Liver (tissue), 9 donors: ENCODE data around the gene CTAG1A. TPM values are rescaled to one million over a fixed set of nuclear protein-coding genes. Genes with fewer than 3 reads are reported as not detected.
A peak's percentile ranks its signal among the peaks of the same experiment; 100 is the strongest.
"Not testable (repeated sequence)": the region's sequence is repeated elsewhere in the genome, so short reads cannot be mapped to it uniquely, and the experiment has no call there.

Experiments used
- DNase-seq: peaks from one replicate; pipeline ENCODE4 v3.0.0-alpha.2; 2017; ENCODE audit warnings: low spot score
- H3K27ac ChIP-seq, 2 donors: one replicate each; pipeline ENCODE4 v1.7.0; 2013; ENCODE audit warnings: inconsistent platforms in 2 of 2, low read length in 2 of 2, control low read depth in 1 of 2, low read depth in 1 of 2, mild to moderate bottlenecking in 1 of 2
- H3K27me3 ChIP-seq, 4 donors: one replicate each; pipeline versions ENCODE4 v1.6.1 to v1.7.0; 2013; ENCODE audit warnings: low read length in 3 of 4, inconsistent platforms in 1 of 4, mild to moderate bottlenecking in 1 of 4, moderate library complexity in 1 of 4; ENCODE audit not compliant: control insufficient read depth in 4 of 4, insufficient read depth in 4 of 4
- H3K36me3 ChIP-seq, 4 donors: one replicate each; pipeline versions ENCODE4 v1.6.1 to v1.7.0; 2013; ENCODE audit warnings: low read length in 3 of 4, mild to moderate bottlenecking in 3 of 4, low read depth in 1 of 4, moderate library complexity in 1 of 4; ENCODE audit not compliant: control insufficient read depth in 4 of 4, insufficient read depth in 3 of 4
- H3K4me1 ChIP-seq, 4 donors: one replicate each; pipeline versions ENCODE4 v1.6.1 to v1.7.0; 2013; ENCODE audit warnings: low read length in 3 of 4, mild to moderate bottlenecking in 3 of 4, moderate library complexity in 1 of 4; ENCODE audit not compliant: control insufficient read depth in 4 of 4, insufficient read depth in 4 of 4
- H3K4me3 ChIP-seq, 3 donors: one replicate each; pipeline versions ENCODE4 v1.6.1 to v1.7.0; 2013; ENCODE audit warnings: low read length in 3 of 3, control low read depth in 1 of 3, low read depth in 1 of 3, mild to moderate bottlenecking in 1 of 3
- H3K9ac ChIP-seq, 2 donors: one replicate each; pipeline ENCODE4 v1.7.0; 2013; ENCODE audit warnings: low read length in 2 of 2, mild to moderate bottlenecking in 2 of 2, moderate library complexity in 2 of 2, control low read depth in 1 of 2, low read depth in 1 of 2
- H3K9me3 ChIP-seq, 4 donors: one replicate each; pipeline versions ENCODE4 v1.6.1 to v1.7.0; 2013; ENCODE audit warnings: low read length in 3 of 4; ENCODE audit not compliant: control insufficient read depth in 4 of 4
- EGR1 ChIP-seq, 2 donors: IDR thresholded peaks; 2 replicates each; pipeline ENCODE4 v1.6.1; 2016 to 2018; ENCODE audit warnings: antibody characterized with exemption in 2 of 2, low read depth in 2 of 2
- FOXA1 ChIP-seq: IDR thresholded peaks from 2 replicates; pipeline ENCODE4 v1.6.1; 2016; ENCODE audit warnings: antibody characterized with exemption
- FOXA2 ChIP-seq: IDR thresholded peaks from 2 replicates; pipeline ENCODE4 v1.6.1; 2016; ENCODE audit warnings: antibody characterized with exemption
- GABPA ChIP-seq, 2 donors: IDR thresholded peaks in 1 of 2; conservative IDR thresholded peaks in 1 of 2; 2 replicates each; pipeline ENCODE4 v1.6.1; 2016; ENCODE audit warnings: antibody characterized with exemption in 2 of 2, mild to moderate bottlenecking in 1 of 2, moderate library complexity in 1 of 2
- HNF4A ChIP-seq, 2 donors: conservative IDR thresholded peaks; 2 replicates each; pipeline ENCODE4 v1.6.1; 2016; ENCODE audit warnings: antibody characterized with exemption in 2 of 2, mild to moderate bottlenecking in 2 of 2
- HNF4G ChIP-seq: IDR thresholded peaks from 2 replicates; pipeline ENCODE4 v1.6.1; 2016; ENCODE audit warnings: antibody characterized with exemption
- NR2F2 ChIP-seq: IDR thresholded peaks from 2 replicates; pipeline ENCODE4 v1.6.1; 2016; ENCODE audit warnings: antibody characterized with exemption
- RAD21 ChIP-seq, 2 donors: IDR thresholded peaks; 2 replicates each; pipeline ENCODE4 v1.6.1; 2016; ENCODE audit warnings: antibody characterized with exemption in 2 of 2, mild to moderate bottlenecking in 2 of 2
- RXRA ChIP-seq, 2 donors: IDR thresholded peaks; 2 replicates each; pipeline ENCODE4 v1.6.1; 2017 to 2018; ENCODE audit warnings: antibody characterized with exemption in 2 of 2, mild to moderate bottlenecking in 1 of 2
- SP1 ChIP-seq: IDR thresholded peaks from 2 replicates; pipeline ENCODE4 v1.6.1; 2018; ENCODE audit warnings: antibody characterized with exemption, mild to moderate bottlenecking
- TAF1 ChIP-seq: conservative IDR thresholded peaks from 2 replicates; pipeline ENCODE4 v1.6.1; 2016; ENCODE audit warnings: antibody characterized with exemption, mild to moderate bottlenecking
- WGBS: extraction: QIAGEN DNeasy Blood & Tissue Kit; methylation state at CpG from one replicate; pipeline ENCODE4 v1.1.7; 2013; 5-methylcytosine and 5-hydroxymethylcytosine counted together
- polyA plus RNA-seq, 2 donors: library from polyadenylated mRNA; stranded (reverse) in 1 of 2; unstranded in 1 of 2; fragments of 200-250 nt in 1 of 2; fragments of >200 nt in 1 of 2; fragmentation: Nextera tagmentation in 1 of 2; extraction: Ambion mirVana in 1 of 2; gene quantifications; one replicate each; pipeline versions ENCODE4 v1.2.1 to v1.2.3, GENCODE V29; 2013 to 2015
- total RNA-seq, 2 donors: library from RNA; depleted of rRNA; stranded (reverse); fragments of >200 nt; gene quantifications; one replicate each; pipeline ENCODE4 v1.2.3, GENCODE V29; 2014
- TF ChIP-seq, protein P1 (sequence below): IDR thresholded peaks from 2 replicates; pipeline ENCODE4 v1.6.1; 2016; ENCODE audit warnings: antibody characterized with exemption
- TF ChIP-seq, protein P2 (sequence below): fragments of 150-350 bp; IDR thresholded peaks from 2 replicates; pipeline ENCODE4 v1.5.1; 2017; ENCODE audit warnings: improper control_type of control experiment, low read depth, low read length; ENCODE audit not compliant: missing input control
- TF ChIP-seq, protein P3 (sequence below): IDR thresholded peaks from 2 replicates; pipeline ENCODE4 v1.6.1; 2016; ENCODE audit warnings: antibody characterized with exemption
- TF ChIP-seq, protein P4 (sequence below): IDR thresholded peaks from 2 replicates; pipeline ENCODE4 v1.6.1; 2016; ENCODE audit warnings: antibody characterized with exemption
- TF ChIP-seq, protein P5 (sequence below): IDR thresholded peaks from 2 replicates; pipeline ENCODE4 v1.6.1; 2016; ENCODE audit warnings: antibody characterized with exemption, mild to moderate bottlenecking
- donor health status: healthy.
- donor health status: healthy.
- donor health status: healthy.
- donor health status: healthy.
- donor health status: healthy.

CTAG1A gene
- total and polyA plus RNA-seq, 4 donors = not detected

DNA sequence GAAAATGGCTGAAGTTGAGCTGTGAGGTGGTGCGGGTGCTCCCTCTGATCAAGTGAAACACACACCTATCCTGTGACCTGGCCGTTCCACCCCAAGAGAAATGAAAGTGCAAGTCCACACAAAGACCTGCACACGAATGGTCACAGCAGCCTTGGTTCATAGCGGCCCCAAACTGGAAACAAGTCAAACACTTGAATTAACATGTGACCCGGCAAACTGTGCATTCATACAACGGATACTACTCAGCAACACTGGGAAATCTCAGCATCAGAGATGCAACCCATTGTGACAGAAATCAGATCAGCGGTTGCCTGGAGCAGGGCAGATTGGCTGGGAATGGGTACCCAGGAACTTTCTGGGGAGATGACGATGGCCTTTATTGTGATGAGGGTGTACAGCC, 45.9 kb upstream of the CTAG1A start:
- no peaks in the 10 kb centered on the region for H3K9me3 ChIP-seq
- H3K36me3 ChIP-seq = no peaks in the 10 kb centered on the region
- no peak overlapping the region for H3K27ac ChIP-seq
- no peak overlapping the region for H3K9ac ChIP-seq
- no peaks in the 10 kb centered on the region for H3K27me3 ChIP-seq
- peaks cover 4 to 26% (median 17%) of the 10 kb centered on the region in 4 donors for H3K4me1 ChIP-seq
- 77% methylated on average over 8 of the region's 8 CpGs for WGBS
- H3K4me3 ChIP-seq = no peak overlapping the region
- DNase-seq = no peak
- TF ChIP-seq NR2F2 (no peak), SP1 (no peak), FOXA1 (no peak), GABPA (IDR thresholded peaks at IDR 0.05 in 1 of 2, conservative IDR thresholded peaks at IDR 0.05 in 1 of 2) (no peak), EGR1 (IDR thresholded peaks at IDR 0.05; ENCODE audit: low read depth in 2 of 2) (no peak), HNF4G (no peak), FOXA2 (no peak)
- TF ChIP-seq, protein P1, sequence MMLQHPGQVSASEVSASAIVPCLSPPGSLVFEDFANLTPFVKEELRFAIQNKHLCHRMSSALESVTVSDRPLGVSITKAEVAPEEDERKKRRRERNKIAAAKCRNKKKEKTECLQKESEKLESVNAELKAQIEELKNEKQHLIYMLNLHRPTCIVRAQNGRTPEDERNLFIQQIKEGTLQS = no peak
- TF ChIP-seq, protein P2, sequence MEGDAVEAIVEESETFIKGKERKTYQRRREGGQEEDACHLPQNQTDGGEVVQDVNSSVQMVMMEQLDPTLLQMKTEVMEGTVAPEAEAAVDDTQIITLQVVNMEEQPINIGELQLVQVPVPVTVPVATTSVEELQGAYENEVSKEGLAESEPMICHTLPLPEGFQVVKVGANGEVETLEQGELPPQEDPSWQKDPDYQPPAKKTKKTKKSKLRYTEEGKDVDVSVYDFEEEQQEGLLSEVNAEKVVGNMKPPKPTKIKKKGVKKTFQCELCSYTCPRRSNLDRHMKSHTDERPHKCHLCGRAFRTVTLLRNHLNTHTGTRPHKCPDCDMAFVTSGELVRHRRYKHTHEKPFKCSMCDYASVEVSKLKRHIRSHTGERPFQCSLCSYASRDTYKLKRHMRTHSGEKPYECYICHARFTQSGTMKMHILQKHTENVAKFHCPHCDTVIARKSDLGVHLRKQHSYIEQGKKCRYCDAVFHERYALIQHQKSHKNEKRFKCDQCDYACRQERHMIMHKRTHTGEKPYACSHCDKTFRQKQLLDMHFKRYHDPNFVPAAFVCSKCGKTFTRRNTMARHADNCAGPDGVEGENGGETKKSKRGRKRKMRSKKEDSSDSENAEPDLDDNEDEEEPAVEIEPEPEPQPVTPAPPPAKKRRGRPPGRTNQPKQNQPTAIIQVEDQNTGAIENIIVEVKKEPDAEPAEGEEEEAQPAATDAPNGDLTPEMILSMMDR = no peak

DNA sequence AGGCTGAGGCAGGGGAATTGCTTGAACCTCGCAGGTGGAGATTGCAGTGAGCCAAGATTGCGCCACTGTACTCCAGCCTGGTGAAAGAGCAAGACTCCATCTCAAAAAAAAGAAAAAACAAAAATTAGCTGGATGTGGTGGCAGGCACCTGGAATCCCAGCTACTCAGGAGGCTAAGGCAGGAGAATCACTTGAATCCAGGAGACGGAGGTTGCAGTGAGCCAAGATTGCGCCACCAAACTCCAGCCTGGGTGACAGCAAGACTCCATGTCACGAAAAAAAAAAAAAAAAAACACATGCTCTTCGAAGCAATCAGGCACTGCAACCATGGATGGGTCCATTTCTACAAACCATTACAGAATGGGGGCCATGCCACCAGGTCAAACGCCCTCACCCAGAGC, 44.6 kb upstream of the CTAG1A start:
- not testable (repeated sequence) for H3K9me3 ChIP-seq, DNase-seq, H3K9ac ChIP-seq, H3K36me3 ChIP-seq, H3K27me3 ChIP-seq
- peaks cover 0 to 25% (median 17%) of the 10 kb centered on the region in 4 donors for H3K4me1 ChIP-seq
- WGBS = 50% methylated on average over 7 of the region's 7 CpGs
- peak overlapping the region in 1 of 3 donors; percentile 63 for H3K4me3 ChIP-seq
- H3K27ac ChIP-seq = peak overlapping the region; percentile 89 to 96

DNA sequence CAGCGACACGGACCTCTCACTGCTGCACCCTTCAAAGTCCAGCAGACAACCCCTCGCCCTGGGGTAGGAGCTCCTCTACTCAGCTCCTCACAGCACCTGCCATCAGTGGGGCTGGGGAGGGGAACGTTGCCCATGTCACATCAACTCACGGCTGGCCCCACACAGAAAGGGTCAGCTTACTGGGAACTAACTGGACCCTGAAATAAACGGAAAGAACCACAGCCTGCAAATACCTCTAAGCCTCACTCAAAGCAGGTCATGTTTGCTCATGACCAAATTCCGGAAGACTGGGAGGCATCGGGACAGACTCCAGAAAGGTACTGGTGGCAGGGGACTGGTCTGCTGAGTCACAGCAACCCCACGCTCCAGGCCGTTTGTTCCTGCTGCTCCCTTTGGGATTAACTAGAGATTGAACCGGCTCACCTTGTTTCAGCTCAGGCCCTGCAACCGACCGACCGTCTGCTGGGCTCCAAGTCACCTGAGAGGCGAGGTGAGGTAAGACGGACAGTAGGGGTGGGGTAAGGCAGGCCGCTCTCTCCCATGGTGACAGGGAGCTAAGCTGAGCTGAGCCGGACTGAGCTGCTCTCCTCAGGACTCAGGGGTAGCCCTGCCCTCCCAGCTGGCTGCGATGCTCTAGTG, 43.9 kb upstream of the CTAG1A start:
- Histone ChIP-seq H3K9ac (peak overlapping the region; percentile 32 to 83), H3K9me3 (no peaks in the 10 kb centered on the region), H3K27ac (peak overlapping the region; percentile 89 to 96), H3K4me3 (peak overlapping the region; percentile 37 to 63 (median 53)), H3K4me1 (peaks cover 0 to 28% (median 19%) of the 10 kb centered on the region in 4 donors), H3K27me3 (no peaks in the 10 kb centered on the region), H3K36me3 (no peaks in the 10 kb centered on the region)
- 38% methylated on average over 19 of the region's 19 CpGs for WGBS
- TF ChIP-seq TAF1 = peak; percentile 78
- TF ChIP-seq, protein P3, sequence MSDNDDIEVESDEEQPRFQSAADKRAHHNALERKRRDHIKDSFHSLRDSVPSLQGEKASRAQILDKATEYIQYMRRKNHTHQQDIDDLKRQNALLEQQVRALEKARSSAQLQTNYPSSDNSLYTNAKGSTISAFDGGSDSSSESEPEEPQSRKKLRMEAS = no peak
- TF ChIP-seq RAD21 (IDR thresholded peaks at IDR 0.05) = no peak
- TF ChIP-seq, protein P4, sequence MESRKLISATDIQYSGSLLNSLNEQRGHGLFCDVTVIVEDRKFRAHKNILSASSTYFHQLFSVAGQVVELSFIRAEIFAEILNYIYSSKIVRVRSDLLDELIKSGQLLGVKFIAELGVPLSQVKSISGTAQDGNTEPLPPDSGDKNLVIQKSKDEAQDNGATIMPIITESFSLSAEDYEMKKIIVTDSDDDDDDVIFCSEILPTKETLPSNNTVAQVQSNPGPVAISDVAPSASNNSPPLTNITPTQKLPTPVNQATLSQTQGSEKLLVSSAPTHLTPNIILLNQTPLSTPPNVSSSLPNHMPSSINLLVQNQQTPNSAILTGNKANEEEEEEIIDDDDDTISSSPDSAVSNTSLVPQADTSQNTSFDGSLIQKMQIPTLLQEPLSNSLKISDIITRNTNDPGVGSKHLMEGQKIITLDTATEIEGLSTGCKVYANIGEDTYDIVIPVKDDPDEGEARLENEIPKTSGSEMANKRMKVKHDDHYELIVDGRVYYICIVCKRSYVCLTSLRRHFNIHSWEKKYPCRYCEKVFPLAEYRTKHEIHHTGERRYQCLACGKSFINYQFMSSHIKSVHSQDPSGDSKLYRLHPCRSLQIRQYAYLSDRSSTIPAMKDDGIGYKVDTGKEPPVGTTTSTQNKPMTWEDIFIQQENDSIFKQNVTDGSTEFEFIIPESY = no peak
- no peak for TF ChIP-seq FOXA1
- TF ChIP-seq, protein P2 = no peak
- TF ChIP-seq SP1 = peak; percentile 65
- peak; percentile 40 to 50 for TF ChIP-seq HNF4A (conservative IDR thresholded peaks at IDR 0.05)
- TF ChIP-seq GABPA (IDR thresholded peaks at IDR 0.05 in 1 of 2, conservative IDR thresholded peaks at IDR 0.05 in 1 of 2) = no peak
- TF ChIP-seq EGR1 (IDR thresholded peaks at IDR 0.05; ENCODE audit: low read depth in 2 of 2) = no peak
- TF ChIP-seq HNF4G = no peak
- peak; percentile 48 to 65 for TF ChIP-seq RXRA (IDR thresholded peaks at IDR 0.05)
- TF ChIP-seq, protein P5, sequence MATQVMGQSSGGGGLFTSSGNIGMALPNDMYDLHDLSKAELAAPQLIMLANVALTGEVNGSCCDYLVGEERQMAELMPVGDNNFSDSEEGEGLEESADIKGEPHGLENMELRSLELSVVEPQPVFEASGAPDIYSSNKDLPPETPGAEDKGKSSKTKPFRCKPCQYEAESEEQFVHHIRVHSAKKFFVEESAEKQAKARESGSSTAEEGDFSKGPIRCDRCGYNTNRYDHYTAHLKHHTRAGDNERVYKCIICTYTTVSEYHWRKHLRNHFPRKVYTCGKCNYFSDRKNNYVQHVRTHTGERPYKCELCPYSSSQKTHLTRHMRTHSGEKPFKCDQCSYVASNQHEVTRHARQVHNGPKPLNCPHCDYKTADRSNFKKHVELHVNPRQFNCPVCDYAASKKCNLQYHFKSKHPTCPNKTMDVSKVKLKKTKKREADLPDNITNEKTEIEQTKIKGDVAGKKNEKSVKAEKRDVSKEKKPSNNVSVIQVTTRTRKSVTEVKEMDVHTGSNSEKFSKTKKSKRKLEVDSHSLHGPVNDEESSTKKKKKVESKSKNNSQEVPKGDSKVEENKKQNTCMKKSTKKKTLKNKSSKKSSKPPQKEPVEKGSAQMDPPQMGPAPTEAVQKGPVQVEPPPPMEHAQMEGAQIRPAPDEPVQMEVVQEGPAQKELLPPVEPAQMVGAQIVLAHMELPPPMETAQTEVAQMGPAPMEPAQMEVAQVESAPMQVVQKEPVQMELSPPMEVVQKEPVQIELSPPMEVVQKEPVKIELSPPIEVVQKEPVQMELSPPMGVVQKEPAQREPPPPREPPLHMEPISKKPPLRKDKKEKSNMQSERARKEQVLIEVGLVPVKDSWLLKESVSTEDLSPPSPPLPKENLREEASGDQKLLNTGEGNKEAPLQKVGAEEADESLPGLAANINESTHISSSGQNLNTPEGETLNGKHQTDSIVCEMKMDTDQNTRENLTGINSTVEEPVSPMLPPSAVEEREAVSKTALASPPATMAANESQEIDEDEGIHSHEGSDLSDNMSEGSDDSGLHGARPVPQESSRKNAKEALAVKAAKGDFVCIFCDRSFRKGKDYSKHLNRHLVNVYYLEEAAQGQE = peak; percentile 51
- DNase-seq = no peak
